ENCODE results near the gene SNAPC1. TPM values are rescaled to one million over a fixed set of nuclear protein-coding genes. Genes with fewer than 3 reads are reported as not detected.

SNAPC1 gene
- total RNA-seq, 3 donors from 2014 or later: 2.0 to 4.8 (median 2.5) TPM

DNA sequence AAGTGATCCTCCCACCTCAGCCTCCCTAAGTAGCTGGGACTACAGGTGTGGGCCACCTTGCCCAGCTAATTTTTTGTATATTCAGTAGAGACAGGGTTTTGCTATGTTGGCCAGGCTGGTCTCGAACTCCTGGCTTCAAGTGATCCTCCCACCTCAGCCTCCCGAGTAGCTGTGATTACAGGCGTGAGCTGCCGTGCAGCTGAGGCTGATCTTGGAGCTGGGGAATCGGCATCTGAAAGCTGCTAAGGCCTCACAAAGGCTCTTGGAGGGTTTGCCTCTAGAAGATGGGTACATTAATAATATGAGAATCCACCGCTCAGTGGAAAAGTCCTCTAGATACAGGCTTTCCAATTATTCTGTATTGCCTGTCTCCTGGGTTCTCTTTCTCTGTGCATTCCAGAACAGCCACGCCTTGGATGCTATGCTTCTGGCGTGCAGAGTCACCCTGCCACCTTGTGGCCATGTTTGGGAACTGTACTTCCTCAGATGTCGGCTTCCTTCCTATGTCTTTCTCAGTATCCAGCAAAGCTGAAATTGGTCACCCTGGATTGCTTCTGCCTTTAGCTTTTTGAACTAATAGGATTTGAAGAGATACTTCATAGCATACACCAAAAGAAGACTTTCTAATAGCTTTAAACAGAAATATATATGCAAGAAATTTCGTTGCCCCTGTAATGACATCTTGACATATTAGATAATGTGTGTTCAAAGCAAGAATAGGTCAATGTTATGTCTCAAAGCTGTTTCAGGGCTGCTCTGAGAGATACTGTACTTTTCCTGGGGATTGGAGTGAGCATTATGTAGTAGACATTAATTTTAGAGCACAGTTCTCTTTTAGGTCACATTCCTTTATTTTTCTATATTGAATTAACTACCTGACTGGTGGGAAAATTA, 75.4 kb downstream of the SNAPC1 start:
- Histone ChIP-seq H3K36me3 (ENCODE audit: low read depth) (no peaks in the 10 kb centered on the region), H3K9me3 (no peaks in the 10 kb centered on the region), H3K4me1 (ENCODE audit: low read depth) (no peaks in the 10 kb centered on the region), H3K4me3 (no peak overlapping the region)
- DNase-seq: peak; percentile 57 to 88 (median 77)
- TF ChIP-seq, protein P1, sequence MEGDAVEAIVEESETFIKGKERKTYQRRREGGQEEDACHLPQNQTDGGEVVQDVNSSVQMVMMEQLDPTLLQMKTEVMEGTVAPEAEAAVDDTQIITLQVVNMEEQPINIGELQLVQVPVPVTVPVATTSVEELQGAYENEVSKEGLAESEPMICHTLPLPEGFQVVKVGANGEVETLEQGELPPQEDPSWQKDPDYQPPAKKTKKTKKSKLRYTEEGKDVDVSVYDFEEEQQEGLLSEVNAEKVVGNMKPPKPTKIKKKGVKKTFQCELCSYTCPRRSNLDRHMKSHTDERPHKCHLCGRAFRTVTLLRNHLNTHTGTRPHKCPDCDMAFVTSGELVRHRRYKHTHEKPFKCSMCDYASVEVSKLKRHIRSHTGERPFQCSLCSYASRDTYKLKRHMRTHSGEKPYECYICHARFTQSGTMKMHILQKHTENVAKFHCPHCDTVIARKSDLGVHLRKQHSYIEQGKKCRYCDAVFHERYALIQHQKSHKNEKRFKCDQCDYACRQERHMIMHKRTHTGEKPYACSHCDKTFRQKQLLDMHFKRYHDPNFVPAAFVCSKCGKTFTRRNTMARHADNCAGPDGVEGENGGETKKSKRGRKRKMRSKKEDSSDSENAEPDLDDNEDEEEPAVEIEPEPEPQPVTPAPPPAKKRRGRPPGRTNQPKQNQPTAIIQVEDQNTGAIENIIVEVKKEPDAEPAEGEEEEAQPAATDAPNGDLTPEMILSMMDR (IDR thresholded peaks at IDR 0.05): peak; percentile 82
- intact Hi-C loops (cut with DNase I, micrococcal nuclease): loop anchor here (5.0 kb wide), 2 partner anchors 375 to 380 kb away; no protein-coding TSS in a partner anchor
- ATAC-seq: peak; percentile 99

DNA sequence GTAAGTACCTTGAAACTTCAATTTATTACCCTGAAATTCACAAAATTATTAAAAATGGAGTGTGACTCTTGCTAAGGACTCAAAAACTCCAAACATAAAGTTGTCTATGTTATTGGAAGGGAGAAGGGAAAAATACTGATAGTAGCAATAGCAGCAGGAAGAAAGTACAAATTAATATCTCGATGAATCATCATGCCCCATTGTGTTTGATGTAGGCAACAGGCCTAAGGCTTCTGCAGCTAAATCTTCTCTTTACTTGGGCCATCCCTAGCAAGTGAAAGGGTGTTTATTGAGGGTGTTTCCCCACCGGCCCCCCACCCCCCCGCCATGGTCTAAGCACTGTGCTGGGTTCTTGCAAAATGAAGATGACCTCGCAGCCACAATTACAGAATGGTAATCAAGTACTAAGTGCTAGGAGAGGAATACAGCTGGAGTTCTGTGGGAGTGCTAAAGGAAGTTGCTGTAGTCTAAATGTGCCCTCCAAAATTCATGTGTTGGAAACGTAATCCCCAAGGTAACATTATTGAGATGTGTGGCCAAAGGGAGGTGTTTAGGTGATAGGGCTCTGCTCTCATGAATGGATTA, 76.5 kb downstream of the SNAPC1 start:
- no peak for ATAC-seq
- intact Hi-C loops (cut with DNase I, micrococcal nuclease): loop anchor here (5.0 kb wide), 2 partner anchors 376 to 381 kb away; no protein-coding TSS in a partner anchor
- Histone ChIP-seq H3K4me1 (ENCODE audit: low read depth) (no peaks in the 10 kb centered on the region), H3K4me3 (no peak overlapping the region), H3K9me3 (no peaks in the 10 kb centered on the region), H3K36me3 (ENCODE audit: low read depth) (no peaks in the 10 kb centered on the region)
- no peak for DNase-seq
- TF ChIP-seq, protein P1 (IDR thresholded peaks at IDR 0.05): no peak

DNA sequence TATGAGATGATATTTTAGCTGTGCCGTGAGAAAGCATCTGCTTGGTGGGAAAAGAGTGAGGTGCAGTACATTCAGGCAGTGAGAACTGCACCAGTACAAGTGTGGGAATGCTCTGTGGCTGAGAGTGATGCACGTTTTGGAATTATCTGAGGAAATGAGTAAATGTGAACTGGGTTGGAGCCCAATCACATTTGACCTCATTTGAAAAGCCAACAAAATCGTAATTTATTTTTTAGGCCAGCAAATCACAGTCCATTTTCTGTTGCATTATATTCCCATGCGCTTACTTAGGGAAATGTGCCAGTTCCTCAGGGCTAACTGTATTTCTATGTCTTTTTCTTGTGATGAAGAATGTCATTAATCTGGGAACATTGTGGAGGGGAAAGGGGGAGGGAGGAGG, 77.3 kb downstream of the SNAPC1 start:
- DNase-seq (no peak), ATAC-seq (no peak)
- TF ChIP-seq, protein P1 (IDR thresholded peaks at IDR 0.05): no peak
- H3K9me3 ChIP-seq: no peaks in the 10 kb centered on the region
- H3K4me1 ChIP-seq (ENCODE audit: low read depth): no peaks in the 10 kb centered on the region
- intact Hi-C loops (cut with DNase I, micrococcal nuclease): loop anchor here (5.0 kb wide), 2 partner anchors 377 to 382 kb away; no protein-coding TSS in a partner anchor
- no peak overlapping the region for H3K4me3 ChIP-seq
- H3K36me3 ChIP-seq (ENCODE audit: low read depth): no peaks in the 10 kb centered on the region

DNA sequence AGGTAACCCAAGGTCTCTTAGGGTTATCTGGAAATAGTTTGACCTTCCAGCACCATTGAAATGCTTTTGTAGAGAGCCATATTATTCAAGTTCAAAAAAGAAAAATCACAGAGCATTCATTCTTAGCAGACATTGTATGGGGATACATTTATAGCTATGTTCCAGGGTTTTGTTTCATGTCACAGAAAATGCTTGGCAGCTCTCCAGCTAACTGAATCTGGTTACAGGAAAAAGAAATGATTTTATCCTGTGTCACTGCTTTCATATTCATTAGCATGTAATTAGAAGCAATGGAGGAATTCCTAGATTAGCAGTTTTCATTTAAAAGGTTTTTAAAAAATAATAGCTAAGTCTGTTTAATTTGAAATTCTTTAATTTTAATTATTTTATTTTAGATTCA, 78.9 kb downstream of the SNAPC1 start:
- intact Hi-C loops (cut with DNase I, micrococcal nuclease): no loop called here

More for the DNA sequence above, 78.9 kb downstream of the SNAPC1 start:
- no peaks in the 10 kb centered on the region for H3K36me3 ChIP-seq (ENCODE audit: low read depth)
- TF ChIP-seq, protein P1 (IDR thresholded peaks at IDR 0.05): no peak
- H3K9me3 ChIP-seq: no peaks in the 10 kb centered on the region
- ATAC-seq (no peak), DNase-seq (no peak)
- no peaks in the 10 kb centered on the region for H3K4me1 ChIP-seq (ENCODE audit: low read depth)
- no peak overlapping the region for H3K4me3 ChIP-seq

Other genes with a start within 250 kb of the SNAPC1 start
- gene HIF1A, start 66.9 kb upstream of the SNAPC1 start, total RNA-seq: 100 to 1,000 TPM in 1 of 3 donors, 10 to 100 TPM in 2; 66.9 to 112 (median 71.6) TPM
- under 1 TPM in 1 of 3 donors, not detected in 2; 0.09 TPM for gene SYT16, start 50.3 kb downstream of the SNAPC1 start, total RNA-seq